BLaER1 treated with 17β-estradiol and CSF1 and Interleukin-3, amounts not matched to agents 10 nM and 100 nM (cell line): ENCODE results near the gene PCBD1.

Experiments used
- H3K27ac ChIP-seq, 11 experiments: shearing (Covaris generic); formaldehyde crosslinking; 2 replicates each; pipeline ENCODE4 v1.8.1; 2022
- H3K27me3 ChIP-seq, 11 experiments: shearing (Covaris generic); formaldehyde crosslinking; 2 replicates each; pipeline ENCODE4 v1.8.1; 2022
- H3K36me3 ChIP-seq, 11 experiments: shearing (Covaris generic); formaldehyde crosslinking; 2 replicates each; pipeline ENCODE4 v1.8.1; 2022
- H3K4me1 ChIP-seq, 10 experiments: shearing (Covaris generic); formaldehyde crosslinking; 2 replicates each; pipeline ENCODE4 v1.8.1; 2022
- H3K4me2 ChIP-seq, 11 experiments: shearing (Covaris generic); formaldehyde crosslinking; 2 replicates each; pipeline ENCODE4 v1.8.1; 2022
- H3K4me3 ChIP-seq, 10 experiments: shearing (Covaris generic); formaldehyde crosslinking; 2 replicates each; pipeline ENCODE4 v1.8.1; 2022
- H3K9ac ChIP-seq, 11 experiments: shearing (Covaris generic); formaldehyde crosslinking; 2 replicates each; pipeline ENCODE4 v1.8.1; 2022
- H3K9me3 ChIP-seq, 11 experiments: shearing (Covaris generic); formaldehyde crosslinking; replicated peaks in 1 of 11; 2 replicates each; pipeline ENCODE4 v1.8.1; 2022
- H4K20me1 ChIP-seq, 11 experiments: shearing (Covaris generic); formaldehyde crosslinking; 2 replicates each; pipeline ENCODE4 v1.8.1; 2022
- Cebpa-rat ChIP-seq, 11 experiments: shearing (Covaris generic); IDR thresholded peaks; 2 replicates each; pipeline ENCODE4 v1.8.1; 2022

Gene PCBD1

GRCh38 chr10:70887804-70888800 lies at the start of gene PCBD1:
PCBD1 (minus strand) TSS chr10:70888565; CDS start chr10:70888533, 32 bp downstream.
- peaks cover 15 to 29% (median 27%) of the 10 kb centered on the region in 11 experiments; a peak in 21 of 22 replicates for H3K36me3 ChIP-seq
- H3K9ac ChIP-seq, result peak within 1 kb of the TSS; percentile 75 to 89 (median 84)
- H3K27me3 ChIP-seq, result no peaks in the 10 kb centered on the region
- peak within 1 kb of the TSS; percentile 74 to 87 (median 82) for H3K27ac ChIP-seq
- peaks cover 0 to 21% (median 0%) of the 10 kb centered on the region in 11 experiments; a peak in 5 of 22 replicates for H4K20me1 ChIP-seq
- H3K9me3 ChIP-seq, result 0 out of 22 replicates have a peak, but pooled peaks cover 0 to 4% (median 0%) of the 10 kb centered on the region in 11 experiments
- H3K4me3 ChIP-seq, result peak within 1 kb of the TSS; percentile 72 to 83 (median 80)
- peaks cover 22 to 38% (median 33%) of the 10 kb centered on the region in 10 experiments for H3K4me1 ChIP-seq
- TF ChIP-seq Cebpa-rat (IDR thresholded peaks at IDR 0.05), result no peak
- peak within 1 kb of the TSS; percentile 79 to 95 (median 91) for H3K4me2 ChIP-seq

GRCh38 chr10:70937661-70938060 lies 49.3 kb upstream of the PCBD1 start:
- no peaks in the 10 kb centered on the region for H3K27me3 ChIP-seq
- H3K4me1 ChIP-seq, result peaks cover 14 to 42% (median 29%) of the 10 kb centered on the region in 10 experiments; a peak in 19 of 20 replicates
- no peak overlapping the region for H3K9ac ChIP-seq
- H3K4me2 ChIP-seq, result no peak overlapping the region
- H3K36me3 ChIP-seq, result no peaks in the 10 kb centered on the region
- no peaks in the 10 kb centered on the region for H3K9me3 ChIP-seq
- H3K4me3 ChIP-seq, result no peak overlapping the region
- no peak overlapping the region for H3K27ac ChIP-seq
- no peak for TF ChIP-seq Cebpa-rat (IDR thresholded peaks at IDR 0.05)
- H4K20me1 ChIP-seq, result no peaks in the 10 kb centered on the region; a peak in 1 of 22 replicates

- H3K36me3 ChIP-seq, result no peaks in the 10 kb centered on the region
- no peak overlapping the region for H3K9ac ChIP-seq
- peaks cover 14 to 40% (median 29%) of the 10 kb centered on the region in 10 experiments; a peak in 19 of 20 replicates for H3K4me1 ChIP-seq
- H3K9me3 ChIP-seq, result no peaks in the 10 kb centered on the region
- peak overlapping the region; percentile 15 to 86 (median 74); a peak in 20 of 22 replicates for H3K4me2 ChIP-seq
- peak overlapping the region in 3 of 11 experiments; percentile 42 to 47 (median 43); a peak in 5 of 22 replicates for H3K27ac ChIP-seq
- H4K20me1 ChIP-seq, result no peaks in the 10 kb centered on the region; a peak in 1 of 22 replicates
- no peaks in the 10 kb centered on the region for H3K27me3 ChIP-seq
- no peak overlapping the region for H3K4me3 ChIP-seq
- TF ChIP-seq Cebpa-rat (IDR thresholded peaks at IDR 0.05), result no peak
These were observed 47.7 kb upstream of the PCBD1 start for GRCh38 chr10:70936111-70936510.

DNA sequence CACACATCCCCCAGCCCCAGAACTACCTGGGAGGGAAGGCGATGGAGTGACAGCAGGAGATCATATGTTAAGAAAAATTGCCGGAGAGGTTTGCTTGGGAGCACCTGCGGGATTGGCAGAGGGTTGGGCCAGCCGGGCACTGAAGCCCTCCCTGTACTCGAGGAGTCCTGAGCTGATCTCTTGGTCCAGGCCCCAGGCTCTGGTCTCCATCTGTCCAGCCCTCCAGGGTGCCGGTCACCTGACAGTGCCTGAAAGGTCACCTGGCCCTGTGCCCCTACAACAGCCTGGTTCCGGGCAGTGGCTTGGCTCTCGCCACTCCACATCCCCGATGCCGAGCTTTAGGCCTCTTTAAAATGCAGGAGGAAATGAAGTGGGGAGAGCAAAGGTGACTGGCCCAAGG lies 47.3 kb upstream of the PCBD1 start:
- Histone ChIP-seq H3K27ac (peak overlapping the region in 7 of 11 experiments; percentile 32 to 56 (median 43); a peak in 10 of 22 replicates), H3K4me1 (peaks cover 14 to 42% (median 29%) of the 10 kb centered on the region in 10 experiments; a peak in 19 of 20 replicates), H3K9ac (peak overlapping the region in 1 of 11 experiments; percentile 13; a peak in 2 of 22 replicates), H3K4me3 (no peak overlapping the region), H4K20me1 (no peaks in the 10 kb centered on the region; a peak in 1 of 22 replicates), H3K27me3 (no peaks in the 10 kb centered on the region), H3K9me3 (no peaks in the 10 kb centered on the region), H3K4me2 (peak overlapping the region; percentile 15 to 86 (median 74); a peak in 19 of 22 replicates), H3K36me3 (no peaks in the 10 kb centered on the region)
- no peak for TF ChIP-seq Cebpa-rat (IDR thresholded peaks at IDR 0.05)

GRCh38 chr10:70935125-70935625 lies 46.8 kb upstream of the PCBD1 start:
- H3K27ac ChIP-seq, result peak overlapping the region in 7 of 11 experiments; percentile 20 to 56 (median 43); a peak in 9 of 22 replicates
- H3K4me2 ChIP-seq, result peak overlapping the region; percentile 2 to 86 (median 74); a peak in 19 of 22 replicates
- no peaks in the 10 kb centered on the region for H3K27me3 ChIP-seq
- TF ChIP-seq Cebpa-rat (IDR thresholded peaks at IDR 0.05), result no peak
- H3K9me3 ChIP-seq, result no peaks in the 10 kb centered on the region
- H3K4me3 ChIP-seq, result no peak overlapping the region
- peaks cover 14 to 42% (median 29%) of the 10 kb centered on the region in 10 experiments; a peak in 19 of 20 replicates for H3K4me1 ChIP-seq
- no peaks in the 10 kb centered on the region; a peak in 1 of 22 replicates for H4K20me1 ChIP-seq
- H3K9ac ChIP-seq, result peak overlapping the region in 2 of 11 experiments; percentile 16 to 26; a peak in 2 of 22 replicates
- H3K36me3 ChIP-seq, result no peaks in the 10 kb centered on the region

DNA sequence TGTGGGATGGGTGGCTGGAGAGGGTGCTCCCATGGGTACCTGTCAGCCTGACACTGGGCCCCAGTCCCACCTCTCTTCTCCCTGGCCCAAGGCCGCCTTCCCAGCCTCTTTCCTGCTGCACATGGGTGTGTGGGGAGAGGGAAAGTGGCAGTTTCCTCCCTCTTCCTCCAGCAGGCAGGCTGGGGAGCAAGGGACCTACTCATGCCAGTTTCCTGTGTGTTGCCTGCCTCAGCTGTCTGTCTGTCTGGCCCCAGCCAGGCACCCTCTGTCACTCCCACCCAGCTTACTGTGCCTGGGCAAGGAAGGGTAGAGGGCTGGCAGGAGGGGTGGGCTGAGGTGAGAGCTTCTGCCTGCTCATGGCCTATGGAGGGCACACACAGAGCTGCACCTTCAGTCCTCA lies 46.3 kb upstream of the PCBD1 start:
- H3K9ac ChIP-seq, result peak overlapping the region in 2 of 11 experiments; percentile 16 to 26; a peak in 1 of 22 replicates
- H3K9me3 ChIP-seq, result no peaks in the 10 kb centered on the region
- no peaks in the 10 kb centered on the region; a peak in 1 of 22 replicates for H4K20me1 ChIP-seq
- H3K36me3 ChIP-seq, result no peaks in the 10 kb centered on the region
- H3K4me1 ChIP-seq, result peaks cover 14 to 42% (median 29%) of the 10 kb centered on the region in 10 experiments; a peak in 19 of 20 replicates
- peak overlapping the region in 6 of 11 experiments; percentile 10 to 56 (median 38); a peak in 10 of 22 replicates for H3K27ac ChIP-seq
- no peak overlapping the region for H3K4me3 ChIP-seq
- H3K4me2 ChIP-seq, result peak overlapping the region; percentile 2 to 86 (median 74); a peak in 18 of 22 replicates
- no peaks in the 10 kb centered on the region for H3K27me3 ChIP-seq
- TF ChIP-seq Cebpa-rat (IDR thresholded peaks at IDR 0.05), result no peak

DNA sequence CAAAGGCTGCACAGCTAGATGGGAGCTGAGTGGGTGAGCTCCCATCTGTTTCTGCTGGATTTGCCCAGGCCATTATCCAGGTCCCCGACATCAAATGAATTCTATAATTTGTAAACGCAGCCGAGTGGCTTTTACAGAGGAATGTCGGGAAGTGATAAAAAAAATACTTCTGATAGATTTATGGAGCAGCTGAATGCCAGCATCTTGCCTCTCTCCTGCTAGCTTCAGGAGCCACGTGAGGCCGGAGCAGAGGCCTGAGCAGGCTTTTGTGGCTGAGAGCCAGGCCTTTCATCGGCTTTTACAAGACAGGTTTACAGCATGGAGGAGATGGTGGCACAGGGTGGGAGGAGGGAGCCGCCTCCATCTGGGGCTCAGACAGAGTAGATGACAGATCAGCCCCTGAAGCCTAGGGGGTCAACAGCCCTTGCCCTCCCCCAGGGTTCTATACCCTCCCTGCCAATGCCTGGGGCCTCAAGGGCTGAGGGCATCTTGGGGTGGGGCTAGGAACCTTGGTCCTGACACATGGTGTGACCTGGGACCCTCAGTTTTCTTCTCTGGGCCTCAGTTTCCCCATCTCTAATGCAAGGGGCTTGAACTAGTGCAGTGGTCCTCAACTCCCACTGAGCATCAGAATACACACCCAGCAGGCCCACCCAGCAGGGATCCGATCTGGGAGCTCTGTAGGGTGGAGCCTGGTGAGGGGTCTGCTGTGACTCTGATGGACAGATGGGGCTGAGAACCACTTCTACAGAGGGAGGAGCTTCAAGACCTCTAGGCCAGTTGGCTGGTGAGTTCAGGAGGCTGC lies 44.2 kb upstream of the PCBD1 start:
- Histone ChIP-seq H3K27ac (no peak overlapping the region), H3K4me2 (no peak overlapping the region), H3K27me3 (no peaks in the 10 kb centered on the region), H3K4me3 (no peak overlapping the region), H3K4me1 (peaks cover 22 to 45% (median 36%) of the 10 kb centered on the region in 10 experiments), H4K20me1 (no peaks in the 10 kb centered on the region), H3K9me3 (no peaks in the 10 kb centered on the region), H3K36me3 (no peaks in the 10 kb centered on the region), H3K9ac (no peak overlapping the region)
- no peak for TF ChIP-seq Cebpa-rat (IDR thresholded peaks at IDR 0.05)

GRCh38 chr10:70931168-70931815 lies 42.9 kb upstream of the PCBD1 start:
- TF ChIP-seq Cebpa-rat (IDR thresholded peaks at IDR 0.05), result no peak
- Histone ChIP-seq H3K9ac (no peak overlapping the region), H3K27me3 (no peaks in the 10 kb centered on the region), H3K4me1 (peaks cover 29 to 48% (median 40%) of the 10 kb centered on the region in 10 experiments), H3K36me3 (no peaks in the 10 kb centered on the region), H3K9me3 (no peaks in the 10 kb centered on the region), H3K4me2 (0 out of 22 replicates have a peak overlapping the region, but pooled peaks of 2 of the 11 experiments have one; percentile 10 to 17), H3K4me3 (no peak overlapping the region), H4K20me1 (no peaks in the 10 kb centered on the region), H3K27ac (no peak overlapping the region)
